ENCODE results near the gene CYTH1.
"Not testable (repeated sequence)": the region's sequence is repeated elsewhere in the genome, so short reads cannot be mapped to it uniquely, and the experiment has no call there.

CYTH1 gene

DNA sequence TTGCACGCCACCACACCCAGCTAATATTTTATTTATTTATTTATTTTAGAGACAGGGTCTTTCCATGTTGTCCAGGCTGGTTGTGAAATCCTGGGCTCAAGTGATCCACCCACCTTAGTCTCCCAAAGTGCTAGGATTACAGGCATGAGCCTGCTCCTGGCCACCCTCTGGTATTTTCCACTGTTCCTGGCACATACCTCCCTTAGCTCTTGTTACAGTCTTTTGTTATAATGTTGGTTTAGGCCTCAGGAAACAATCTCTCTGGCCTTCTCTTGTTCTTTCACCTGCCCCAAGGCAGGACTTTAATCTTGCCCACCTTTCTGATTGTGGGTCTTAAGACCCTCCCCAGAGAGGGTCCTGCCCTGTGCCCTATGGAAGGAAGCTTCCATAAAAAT lies 3.6 kb upstream of the CYTH1 start:
- DNase-seq, result no peak

DNA sequence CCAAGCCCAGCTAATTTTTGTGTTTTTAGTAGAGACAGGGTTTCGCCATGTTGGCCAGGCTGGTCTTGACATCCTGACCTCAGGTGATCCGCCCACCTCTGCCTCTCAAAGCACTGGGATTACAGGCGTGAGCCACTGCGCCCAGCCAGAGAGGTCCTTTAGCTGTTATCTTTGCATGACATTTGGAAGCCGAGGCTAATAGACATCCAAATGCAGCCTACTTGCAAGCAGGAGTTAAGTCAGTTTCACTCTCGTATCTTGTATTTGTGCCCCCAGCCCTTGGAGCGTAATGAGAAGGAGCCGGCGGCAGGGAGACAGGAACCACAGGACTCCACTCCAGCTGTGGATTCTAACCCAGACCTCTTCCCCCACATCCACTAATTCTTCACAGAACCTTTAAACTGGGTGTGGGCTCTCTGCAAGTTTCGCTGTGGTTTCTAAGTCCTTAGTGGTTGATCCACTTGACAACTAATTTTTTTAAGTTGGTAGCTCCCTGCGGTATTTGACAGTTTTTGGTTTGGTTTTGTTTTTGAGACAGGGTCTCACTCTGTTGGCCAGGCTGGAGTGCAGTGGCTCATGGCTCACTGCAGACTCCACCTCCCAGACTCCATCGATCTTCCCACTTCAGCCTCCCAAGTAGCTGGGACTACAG lies 3.1 kb upstream of the CYTH1 start:
- DNase-seq, result no peak

DNA sequence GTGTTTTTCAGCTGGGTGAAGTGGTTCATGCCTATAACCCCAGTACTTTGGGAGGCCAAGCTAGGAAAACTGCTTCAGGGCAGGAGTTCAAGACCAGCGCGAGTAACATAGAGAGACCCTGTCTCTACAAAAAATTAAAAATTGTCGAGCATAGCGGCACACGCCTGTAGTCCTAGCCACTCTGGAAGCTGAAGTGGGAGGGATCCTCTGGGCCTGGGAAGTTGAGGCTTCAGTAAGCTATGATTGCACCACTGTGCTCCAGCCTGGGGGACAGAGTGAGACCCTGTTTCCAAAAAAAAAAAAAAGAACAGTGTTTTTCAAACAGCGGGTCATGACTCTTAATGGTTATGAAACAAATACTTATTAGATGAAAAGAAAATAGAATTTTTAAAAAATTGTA lies 2.3 kb upstream of the CYTH1 start:
- no peak for DNase-seq

DNA sequence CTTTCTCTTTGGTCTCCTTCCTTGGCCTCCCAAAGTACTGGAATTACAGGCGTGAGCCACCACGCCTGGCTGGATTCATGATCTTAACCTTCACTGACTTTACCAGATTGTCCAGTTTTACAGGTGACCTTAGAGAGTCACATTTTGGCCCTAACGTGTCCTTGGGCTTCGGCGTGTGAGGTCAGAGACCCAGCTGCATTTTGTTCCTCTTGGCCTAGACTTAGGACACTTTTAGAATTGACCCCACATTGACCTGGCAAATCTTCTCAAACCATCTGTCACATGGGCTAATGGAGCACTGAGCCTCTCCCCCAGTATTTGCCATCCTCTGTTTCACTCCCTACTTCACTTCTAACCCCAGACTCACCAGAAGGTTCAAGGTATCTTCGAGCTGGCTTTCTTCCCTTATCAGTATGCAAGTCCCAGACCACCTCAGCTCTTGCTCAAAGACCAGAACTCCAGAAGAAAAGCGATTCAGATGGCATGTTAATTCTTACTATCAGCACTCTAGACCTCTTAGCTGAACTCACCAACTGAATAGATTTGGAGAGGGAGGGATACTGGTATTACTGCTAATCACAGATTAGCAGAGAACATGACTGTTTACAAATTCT lies 1.7 kb upstream of the CYTH1 start:
- DNase-seq, result peak; percentile 31

DNA sequence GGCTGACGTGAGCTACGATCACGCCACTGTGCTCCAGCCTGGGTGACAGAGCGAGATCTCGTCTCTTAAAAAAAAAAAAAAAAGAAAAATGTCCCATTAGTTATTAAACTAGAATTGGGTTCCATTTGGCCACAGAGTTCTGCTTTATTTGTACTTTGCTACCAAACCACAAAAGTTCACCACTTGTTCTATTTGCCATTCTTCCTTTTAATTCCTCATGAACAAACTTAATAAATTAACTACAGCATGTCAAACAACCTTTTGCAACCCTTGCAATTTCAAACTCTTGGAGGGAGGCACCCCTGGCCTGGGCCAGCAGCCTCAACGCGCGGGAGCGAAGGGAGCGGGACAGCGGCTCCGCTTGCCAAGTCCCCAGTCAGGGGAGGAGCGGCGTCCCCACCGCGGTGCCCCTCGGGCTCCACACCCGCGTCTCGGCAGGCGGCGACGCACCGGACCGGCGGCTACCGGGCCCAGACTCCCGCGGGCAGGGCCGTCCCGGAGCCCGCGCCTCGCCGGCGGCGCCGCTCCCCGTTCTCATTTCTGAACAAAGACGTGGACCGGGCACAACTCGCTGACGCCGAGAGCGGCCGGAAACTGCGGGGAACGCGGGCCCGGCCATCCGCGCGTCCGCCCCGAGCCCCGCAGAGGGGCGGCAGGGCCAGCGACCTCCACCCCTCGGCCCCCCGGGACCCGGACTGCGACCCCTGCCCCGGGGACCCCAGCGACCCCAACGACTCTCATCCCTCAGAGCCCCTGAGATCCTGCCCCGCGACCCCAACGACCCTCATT lies 775 bp downstream of the CYTH1 start:
- DNase-seq, result peak; percentile 64

DNA sequence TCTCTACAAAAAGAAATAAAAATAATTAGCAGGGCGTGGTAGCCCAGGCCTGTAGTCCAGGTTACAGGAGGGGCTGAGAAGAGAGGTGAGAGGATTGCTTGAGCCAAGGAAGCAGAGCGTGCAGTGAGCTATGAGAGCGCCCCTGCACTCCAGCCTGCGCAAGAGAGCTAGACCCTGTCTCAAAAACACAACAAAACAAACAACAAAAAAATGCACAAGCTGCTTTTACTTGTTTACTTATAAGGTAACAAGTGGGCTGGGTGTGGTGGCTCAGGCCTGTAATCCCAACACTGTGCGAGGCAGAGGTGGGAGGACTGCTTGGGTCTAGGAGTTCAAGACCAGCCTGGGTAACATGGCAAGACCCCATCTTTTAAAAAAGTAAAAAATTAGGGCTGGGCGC lies 1.7 kb downstream of the CYTH1 start:
- DNase-seq, result no peak

DNA sequence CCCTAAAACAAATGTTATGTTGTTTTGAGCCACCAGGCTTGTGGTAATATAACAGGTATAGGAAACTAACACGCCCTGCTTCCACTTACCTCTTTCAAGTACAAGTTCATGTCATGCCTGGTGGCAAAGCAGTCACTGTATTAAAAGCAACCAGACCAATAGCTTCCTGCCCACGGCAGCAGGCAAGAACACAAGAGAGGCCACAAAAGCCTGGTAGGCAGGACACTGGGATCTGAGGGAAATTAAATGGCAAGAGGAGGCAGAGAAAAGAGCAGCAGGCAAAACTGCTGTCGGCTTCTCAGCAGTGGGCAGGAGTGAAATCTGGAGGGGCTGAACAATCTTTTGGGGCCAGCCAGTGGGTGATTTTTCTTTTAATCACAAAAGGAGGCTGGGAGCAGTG lies 2.2 kb downstream of the CYTH1 start:
- DNase-seq, result no peak

DNA sequence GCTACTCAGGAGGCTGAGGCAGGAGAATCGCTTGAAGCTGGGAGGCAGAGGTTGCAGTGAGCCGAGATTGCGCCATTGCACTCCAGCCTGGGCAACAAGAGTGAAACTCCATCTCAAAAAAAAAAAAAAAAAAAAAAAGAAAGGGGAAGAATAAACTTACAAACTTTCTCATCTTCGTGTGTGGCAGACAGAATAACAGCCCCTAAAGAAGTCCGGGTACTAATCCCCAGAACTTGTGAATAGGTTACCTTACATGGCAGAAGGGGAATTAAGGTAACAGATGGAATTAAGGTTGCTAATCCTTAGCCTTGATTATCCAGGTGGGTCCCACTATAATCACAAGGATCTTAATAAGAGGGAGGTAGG lies 2.8 kb downstream of the CYTH1 start:
- DNase-seq, result not testable (repeated sequence)

DNA sequence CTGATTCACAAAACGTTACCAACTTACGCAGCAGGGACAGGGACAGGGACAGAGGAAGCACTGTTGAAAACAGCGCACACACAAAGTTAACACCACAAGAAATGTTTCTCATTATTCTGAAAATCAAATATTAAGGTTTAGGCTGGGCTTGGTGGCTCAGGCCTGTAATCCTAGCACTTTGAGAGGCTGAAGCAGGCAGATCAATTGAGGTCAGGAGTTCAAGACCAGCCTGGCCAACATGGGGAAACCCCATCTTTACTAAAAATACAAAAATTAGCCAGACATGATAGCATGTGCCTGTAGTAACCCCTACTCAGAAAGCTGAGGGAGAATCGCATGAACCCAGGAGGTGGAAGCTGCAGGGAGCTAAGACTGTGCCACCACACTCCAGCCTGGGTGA lies 4.2 kb downstream of the CYTH1 start:
- DNase-seq, result no peak

DNA sequence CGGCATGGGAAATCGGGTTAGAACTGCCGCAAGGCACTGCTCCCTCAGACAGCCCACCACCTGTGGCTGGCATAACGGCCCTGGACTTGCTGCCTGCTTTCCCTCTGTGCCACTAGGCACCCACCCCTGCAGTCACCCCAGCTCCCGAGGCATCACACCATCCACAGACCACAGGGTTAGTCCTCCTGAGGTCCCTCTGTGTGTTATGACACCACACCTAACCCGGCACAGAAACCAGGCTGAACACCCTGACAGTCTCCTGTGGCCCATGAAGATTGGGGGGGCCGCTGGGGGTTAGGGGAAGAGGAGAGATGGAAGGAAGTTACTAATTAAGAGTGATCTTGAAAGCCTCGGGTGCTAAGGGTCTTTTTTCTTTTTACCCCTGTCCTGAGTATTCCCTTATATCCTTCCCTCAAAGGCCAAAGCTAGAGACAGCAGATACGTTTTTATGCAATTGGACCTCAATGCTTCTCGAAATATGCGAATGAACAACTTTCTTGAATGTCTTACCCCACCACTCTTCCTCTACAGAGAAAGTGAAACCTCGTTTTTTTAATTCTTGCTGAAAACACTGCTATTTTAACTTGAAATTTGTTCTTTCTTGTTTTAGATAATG lies 7.0 kb downstream of the CYTH1 start:
- no peak for DNase-seq

DNA sequence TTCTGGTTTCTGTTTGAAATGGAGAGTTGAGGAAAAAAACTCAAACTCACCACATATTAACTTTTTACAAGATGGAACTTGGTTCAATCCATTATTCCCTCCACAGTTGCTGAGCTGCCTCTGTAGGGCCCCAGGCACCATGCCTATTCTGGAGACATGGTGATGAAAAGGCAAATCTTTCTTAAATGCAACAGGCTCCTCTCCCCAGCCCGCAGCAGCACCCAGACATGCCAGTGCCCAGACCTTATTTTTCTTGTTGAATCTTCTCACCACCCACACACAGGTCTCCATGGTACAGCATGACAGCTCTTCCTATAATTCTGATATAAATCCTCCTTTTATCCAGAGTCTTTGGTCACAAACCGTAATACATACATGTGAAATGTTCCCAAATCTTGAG lies 7.6 kb downstream of the CYTH1 start:
- no peak for DNase-seq

DNA sequence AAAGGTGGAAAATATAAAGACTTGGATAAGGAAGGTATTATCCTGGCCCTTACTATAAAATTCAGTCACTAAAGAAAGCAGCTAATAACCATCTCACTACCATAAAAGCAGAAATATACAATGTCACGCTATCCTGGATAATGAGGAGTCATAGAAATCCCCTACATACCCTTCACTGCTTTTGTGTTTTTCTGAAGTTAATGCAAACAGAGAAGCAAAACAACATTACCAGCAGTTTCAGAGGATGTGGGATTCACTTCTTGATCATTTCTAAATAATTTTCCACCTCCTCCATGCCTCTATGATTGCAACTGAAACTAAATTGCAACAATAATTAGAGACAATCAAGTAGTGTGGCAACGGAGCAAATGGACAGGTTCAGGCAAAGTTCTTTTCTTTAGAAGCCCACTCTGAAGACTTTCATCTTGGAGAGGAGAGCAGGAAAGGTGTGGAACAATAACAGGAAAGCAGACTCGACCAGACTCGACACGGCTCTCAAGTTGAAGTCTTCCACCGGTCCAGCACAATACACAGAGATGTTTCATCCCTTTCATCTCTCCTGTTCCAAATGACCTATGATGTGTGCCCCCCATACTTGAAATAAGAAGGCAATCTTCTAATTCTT lies 10.2 kb downstream of the CYTH1 start:
- no peak for DNase-seq

DNA sequence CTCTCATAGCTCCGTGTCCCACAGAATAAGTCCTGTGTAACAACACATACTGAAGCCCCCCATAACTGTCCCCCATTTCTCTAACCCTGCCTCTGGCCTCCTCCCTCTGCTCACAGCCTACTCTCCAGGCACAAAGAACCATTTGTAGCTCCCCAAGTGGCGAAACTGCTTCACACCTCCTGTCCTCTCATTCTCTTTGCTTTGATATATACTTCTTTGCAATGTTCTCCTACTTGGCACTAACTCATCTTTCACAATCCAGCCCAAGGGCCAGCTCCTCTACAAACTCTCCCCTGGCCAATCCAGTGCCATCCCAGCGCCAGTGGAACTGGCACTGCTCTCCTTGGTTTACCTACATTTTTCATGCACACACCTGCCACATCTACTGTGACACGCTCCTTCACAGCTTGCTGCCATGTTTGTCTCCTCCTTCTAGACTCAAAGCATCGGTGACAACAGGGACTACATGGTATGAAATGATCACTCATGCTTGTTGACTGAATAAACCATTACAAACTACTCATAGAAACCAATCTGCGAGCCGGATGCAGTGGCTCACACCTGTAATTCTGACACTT lies 12.8 kb downstream of the CYTH1 start:
- no peak for DNase-seq

DNA sequence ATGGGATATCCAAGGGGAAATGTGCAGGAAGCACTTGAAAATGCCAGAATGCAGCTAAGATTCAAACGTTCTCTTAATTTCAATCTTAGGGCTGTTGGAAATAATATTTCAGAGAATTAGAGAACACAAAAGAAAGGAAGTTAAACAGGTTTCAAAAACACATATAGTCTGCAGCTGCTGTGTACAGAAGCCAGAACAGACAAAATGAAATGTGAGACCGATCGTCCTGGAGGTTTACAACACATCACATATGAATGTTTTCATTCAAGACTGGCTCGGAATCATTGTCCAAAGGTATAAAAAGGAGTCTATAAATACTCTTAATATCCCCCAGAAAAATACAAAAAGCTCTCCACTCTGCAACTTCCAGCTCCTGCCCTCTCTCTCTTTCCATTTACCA lies 14.3 kb downstream of the CYTH1 start:
- no peak for DNase-seq

DNA sequence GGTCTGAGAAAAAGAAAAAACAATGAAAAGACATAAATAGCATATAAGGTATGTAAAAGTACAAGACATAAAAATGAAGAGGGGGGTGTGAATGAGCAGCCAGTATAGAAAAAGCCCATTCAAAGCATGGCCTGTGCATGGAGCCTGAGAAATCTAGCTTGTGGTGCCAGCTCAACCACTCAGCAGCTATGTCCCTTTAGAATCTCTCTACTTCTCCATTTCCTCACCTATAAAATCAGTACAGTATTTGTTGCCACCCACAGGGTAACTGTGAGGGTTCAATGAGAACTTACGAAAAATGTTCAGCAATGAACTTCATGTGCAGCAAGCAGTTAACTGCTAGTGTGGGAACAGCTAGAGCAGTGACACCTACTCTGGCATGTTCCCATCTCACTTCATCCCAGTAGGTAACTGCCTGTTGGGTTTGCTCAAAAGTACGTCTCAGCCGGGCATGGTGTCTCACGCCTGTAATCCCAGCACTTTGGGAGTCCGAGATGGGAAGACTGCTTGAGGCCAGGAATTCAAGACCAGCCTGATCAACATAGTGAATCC lies 15.3 kb downstream of the CYTH1 start:
- DNase-seq, result no peak

DNA sequence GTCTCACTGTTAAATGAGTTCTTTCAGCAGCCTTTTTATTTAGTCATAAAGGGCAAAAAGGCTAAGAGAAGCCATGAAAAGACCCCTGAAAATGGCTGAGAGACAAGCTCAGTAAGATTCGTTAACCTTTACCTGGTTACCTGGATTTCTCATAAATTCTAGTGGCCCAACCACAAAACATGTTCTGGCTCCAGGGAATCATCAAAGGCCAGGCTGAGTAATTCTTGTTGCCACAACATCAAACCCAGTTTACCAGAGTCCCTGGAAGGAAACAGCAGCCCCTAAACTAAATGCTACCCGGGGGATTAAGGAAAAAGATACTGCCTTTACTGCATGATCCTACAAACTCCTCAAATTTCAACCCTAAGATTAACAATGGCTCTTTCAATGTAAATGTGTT lies 15.8 kb downstream of the CYTH1 start:
- DNase-seq, result no peak

DNA sequence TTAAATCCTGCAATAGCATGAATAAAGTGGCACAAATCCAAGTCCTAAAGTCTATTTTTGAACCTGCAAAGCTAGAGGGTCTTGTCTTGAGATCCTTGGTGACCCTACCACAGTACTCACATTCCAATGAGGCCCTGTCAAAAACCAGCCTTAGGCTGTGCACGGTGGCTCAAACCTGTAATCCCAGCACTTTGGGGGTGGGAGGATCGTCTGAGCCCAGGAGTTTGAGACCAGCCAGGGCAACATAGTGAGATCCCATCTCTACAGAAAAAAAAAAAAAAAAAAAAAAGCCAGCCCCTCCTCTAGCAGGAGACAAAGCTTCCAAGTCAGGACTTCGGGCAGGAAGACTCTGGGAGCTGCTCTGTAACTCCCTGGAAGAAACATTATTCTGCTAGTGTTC lies 16.3 kb downstream of the CYTH1 start:
- no peak for DNase-seq

DNA sequence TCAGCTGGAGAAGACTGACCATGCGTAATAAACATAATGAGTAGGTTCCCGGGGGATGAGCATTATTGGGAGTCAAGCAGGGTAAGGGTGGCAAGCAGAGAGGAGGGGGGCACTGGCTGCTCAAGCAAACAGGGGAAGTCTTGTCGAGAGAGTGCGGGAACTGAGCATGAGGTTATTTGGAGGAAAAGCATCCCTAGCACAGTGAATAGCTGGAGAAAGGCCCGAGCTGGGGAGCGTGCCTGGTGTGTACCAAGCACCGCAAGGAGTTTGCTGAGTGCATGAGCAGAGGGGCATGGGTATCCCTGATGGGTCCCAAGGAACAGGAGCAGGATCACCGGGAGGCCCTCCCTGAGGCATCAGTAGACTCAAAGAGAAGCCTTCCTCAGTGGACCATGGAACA lies 17.2 kb downstream of the CYTH1 start:
- DNase-seq, result peak; percentile 37

DNA sequence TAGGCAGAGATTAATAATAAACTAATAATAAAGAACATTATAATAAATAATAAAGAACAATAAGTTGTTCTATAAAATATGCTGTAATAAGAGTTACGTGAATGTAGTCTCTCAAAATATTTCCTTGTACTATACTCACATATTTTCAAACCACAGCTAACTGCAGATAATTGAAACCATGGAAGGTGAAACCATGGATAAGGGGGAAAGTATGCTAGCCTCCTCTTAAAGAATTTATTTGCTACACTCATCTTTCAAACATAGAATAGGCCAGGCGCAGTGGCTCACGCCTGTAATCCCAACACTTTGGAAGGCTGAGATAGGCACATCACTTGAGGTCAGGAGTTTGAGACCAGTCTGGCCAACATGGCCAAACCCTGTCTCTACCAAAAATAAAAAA lies 18.5 kb downstream of the CYTH1 start:
- DNase-seq, result no peak

DNA sequence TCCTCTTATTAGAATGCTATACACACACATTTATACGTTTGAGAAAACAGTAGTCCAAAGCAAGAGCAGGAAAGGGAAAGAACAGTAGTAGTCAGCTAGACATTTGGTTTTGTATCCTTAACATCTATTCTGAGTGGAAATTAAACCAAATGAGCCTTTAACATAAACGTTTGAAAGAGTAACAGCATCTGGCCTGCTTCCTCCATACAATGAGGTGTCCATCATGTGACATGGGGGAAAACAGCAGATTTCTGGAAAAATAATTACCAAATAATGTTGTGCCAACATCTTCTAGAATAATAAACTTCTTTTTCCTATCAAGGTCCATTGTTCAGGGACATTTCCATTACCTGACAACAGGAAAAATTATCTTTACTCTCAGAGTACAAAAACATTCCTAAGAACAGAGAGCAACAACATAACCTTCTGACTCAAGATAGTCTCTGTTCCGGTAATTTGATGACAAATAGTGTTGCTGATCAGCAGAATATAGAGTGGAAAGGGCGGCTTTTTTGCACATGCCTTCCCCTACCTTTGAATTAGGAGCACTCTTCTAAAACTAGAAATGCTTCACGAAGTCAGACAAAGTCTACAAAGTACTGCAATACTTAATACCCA lies 20.2 kb downstream of the CYTH1 start:
- DNase-seq, result no peak

DNA sequence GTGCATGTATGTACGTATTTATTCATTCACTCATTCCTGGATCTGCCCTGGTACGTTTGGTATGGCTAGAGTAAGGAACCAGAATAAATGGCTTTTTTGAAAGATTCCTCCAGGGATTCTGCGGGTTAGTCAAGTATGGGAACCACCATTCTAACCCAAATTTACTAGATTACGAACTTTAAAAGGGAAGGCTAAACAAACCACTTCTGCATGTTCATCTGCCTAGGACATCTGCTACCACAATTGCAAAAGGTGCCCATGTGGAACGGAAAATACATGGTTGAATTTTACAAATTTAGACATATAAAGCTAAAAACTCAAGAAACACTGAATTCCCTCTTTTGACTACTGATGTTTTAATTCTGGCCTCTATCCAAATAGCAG lies 22.1 kb downstream of the CYTH1 start:
- no peak for DNase-seq

DNA sequence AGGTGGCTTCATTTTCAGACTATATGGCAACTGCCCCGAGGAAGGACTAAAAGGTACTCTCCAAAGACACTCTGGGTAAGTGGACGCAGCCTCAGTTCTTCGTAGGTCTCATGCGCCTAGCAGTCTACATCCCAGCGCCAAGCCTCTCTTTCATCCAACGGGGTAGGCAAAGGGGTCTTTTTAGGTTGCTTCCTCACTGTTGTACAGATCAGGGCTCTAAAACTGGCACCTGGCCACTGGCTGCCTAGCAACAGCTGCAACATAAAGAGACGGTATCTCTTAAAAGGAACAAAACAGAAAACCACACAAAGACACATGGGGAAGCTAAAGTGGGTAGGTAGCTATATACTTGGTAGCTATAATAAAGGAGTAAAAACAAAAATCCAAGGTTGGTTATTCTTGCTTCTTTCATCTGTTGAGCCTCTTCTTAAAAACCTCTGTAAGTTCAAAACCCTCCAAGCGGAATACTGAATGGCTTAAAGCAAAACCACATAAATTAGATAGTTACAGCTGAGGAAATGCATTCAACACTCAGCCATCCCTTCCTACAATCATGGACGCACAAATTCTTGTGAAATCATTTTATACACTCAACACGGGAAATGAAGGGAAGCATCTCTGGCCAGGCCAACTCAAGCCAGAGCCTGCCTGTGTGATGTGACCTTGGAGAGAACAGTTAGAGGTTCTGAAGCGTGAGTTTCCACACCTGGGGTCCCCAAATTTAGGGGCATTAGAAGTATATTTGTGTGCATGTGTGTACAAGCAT lies 22.7 kb downstream of the CYTH1 start:
- peak; percentile 66 for DNase-seq
